Spleen (tissue), 11 donors: ENCODE results near the gene RAE1. TPM values are rescaled to one million over a fixed set of nuclear protein-coding genes. Genes with fewer than 3 reads are reported as not detected.

ENCODE experiments used
- DNase-seq: peaks from one replicate; pipeline ENCODE4 v3.0.0-alpha.2; 2020
- H3K27ac ChIP-seq, 8 donors: fragments of 200-600 bp; sonication (generic) in 7 of 8; 1 replicate in 4 of 8; 2 replicates in 4 of 8; pipeline versions ENCODE4 v1.5.0 to v1.8.0; 2016 to 2021; ENCODE audit warnings: inconsistent platforms in 4 of 8, mild to moderate bottlenecking in 4 of 8, moderate library complexity in 1 of 8
- H3K27me3 ChIP-seq, 7 donors: fragments of 200-600 bp; sonication (generic) in 6 of 7; replicated peaks in 1 of 7; 1 replicate in 4 of 7; 2 replicates in 3 of 7; pipeline versions ENCODE4 v1.5.0 to v1.8.0; 2016 to 2021; ENCODE audit warnings: inconsistent platforms in 3 of 7, mild to moderate bottlenecking in 1 of 7
- H3K36me3 ChIP-seq, 6 donors: fragments of 200-600 bp; sonication (generic) in 5 of 6; 1 replicate in 4 of 6; 2 replicates in 2 of 6; pipeline versions ENCODE4 v1.5.0 to v1.8.0; 2016 to 2021; ENCODE audit warnings: inconsistent platforms in 2 of 6
- H3K4me1 ChIP-seq, 6 donors: fragments of 200-600 bp; sonication (generic) in 5 of 6; 1 replicate in 3 of 6; 2 replicates in 3 of 6; pipeline versions ENCODE4 v1.5.0 to v1.8.0; 2016 to 2021; ENCODE audit warnings: inconsistent platforms in 3 of 6
- H3K4me3 ChIP-seq, 8 donors: fragments of 200-600 bp; sonication (generic) in 7 of 8; 1 replicate in 4 of 8; 2 replicates in 4 of 8; pipeline versions ENCODE4 v1.5.0 to v1.8.0; 2016 to 2021; ENCODE audit warnings: inconsistent platforms in 4 of 8, mild to moderate bottlenecking in 4 of 8, moderate library complexity in 2 of 8
- H3K9me3 ChIP-seq, 8 donors: fragments of 200-600 bp; sonication (generic) in 7 of 8; 1 replicate in 4 of 8; 2 replicates in 4 of 8; pipeline versions ENCODE4 v1.5.0 to v1.8.0; 2016 to 2021; ENCODE audit warnings: inconsistent platforms in 4 of 8
- POLR2A ChIP-seq, 3 donors: fragments of 450-650 bp; IDR thresholded peaks; one replicate each; pipeline ENCODE4 v1.5.1; 2017; ENCODE audit warnings: antibody characterized with exemption in 3 of 3, mild to moderate bottlenecking in 1 of 3
- POLR2AphosphoS5 ChIP-seq, 3 donors: sonication (generic); formaldehyde crosslinking; IDR thresholded peaks; one replicate each; pipeline ENCODE4 v1.5.1; 2017; ENCODE audit warnings: antibody characterized with exemption in 3 of 3
- WGBS, 5 donors: extraction: QIAGEN DNeasy Blood & Tissue Kit in 3 of 5; methylation state at CpG; one replicate each; pipeline versions ENCODE4 v1.1.5 to v1.1.7; 2013 to 2018; 5-methylcytosine and 5-hydroxymethylcytosine counted together
- intact Hi-C: fragments of 100-400 bp; cut with DNase I; formaldehyde crosslinking; loops from one replicate; pipeline ENCODE4 v1.15.0; 2023; ENCODE audit warnings: low total_unique reads
- polyA plus RNA-seq, 3 donors: library from polyadenylated mRNA; stranded (reverse); fragments of 200-250 nt; gene quantifications; one replicate each; pipeline ENCODE4 v1.2.1, GENCODE V29; 2013
- total RNA-seq, 7 donors: library from RNA; depleted of rRNA in 3 of 7; stranded (reverse); fragments of >200 nt in 3 of 7; fragmentation: NEBNext Ultra II Directional in 4 of 7; extraction: Animal tissue kit (Norgen Biotek cat#: 25700) in 4 of 7; gene quantifications; one replicate each; pipeline versions ENCODE4 v1.1.0 to v1.2.1, GENCODE V29; 2016 to 2021
- TF ChIP-seq, protein P1 (sequence below), 11 experiments: fragments of 200-600 bp in 7 of 11; fragments of 450-650 bp in 4 of 11; sonication (generic) in 4 of 11; IDR thresholded peaks in 8 of 11; conservative IDR thresholded peaks in 3 of 11; 1 replicate in 7 of 11; 2 replicates in 4 of 11; pipeline versions ENCODE4 v1.4.0 to v1.8.0; 2016 to 2021; ENCODE audit warnings: antibody characterized with exemption in 11 of 11, inconsistent platforms in 4 of 11, mild to moderate bottlenecking in 1 of 11
- donor health status: healthy with polysubstance abuse.
- donor health status: DM: no; HTN: no; CAD: no; lungs with moderate emphysema.
- donor health status: DM: no; HTN: no; CAD: no.
- donor health status: Bipolar disorder and iron deficiency.
- donor health status: healthy.
- donor health status: DM: no; HTN: no; CAD: no.
- donor health status: DM: yes; HTN: yes; CAD: no.

RAE1 gene
- total and polyA plus RNA-seq, 10 donors = 16.2 to 41.3 (median 23.1) TPM

DNA sequence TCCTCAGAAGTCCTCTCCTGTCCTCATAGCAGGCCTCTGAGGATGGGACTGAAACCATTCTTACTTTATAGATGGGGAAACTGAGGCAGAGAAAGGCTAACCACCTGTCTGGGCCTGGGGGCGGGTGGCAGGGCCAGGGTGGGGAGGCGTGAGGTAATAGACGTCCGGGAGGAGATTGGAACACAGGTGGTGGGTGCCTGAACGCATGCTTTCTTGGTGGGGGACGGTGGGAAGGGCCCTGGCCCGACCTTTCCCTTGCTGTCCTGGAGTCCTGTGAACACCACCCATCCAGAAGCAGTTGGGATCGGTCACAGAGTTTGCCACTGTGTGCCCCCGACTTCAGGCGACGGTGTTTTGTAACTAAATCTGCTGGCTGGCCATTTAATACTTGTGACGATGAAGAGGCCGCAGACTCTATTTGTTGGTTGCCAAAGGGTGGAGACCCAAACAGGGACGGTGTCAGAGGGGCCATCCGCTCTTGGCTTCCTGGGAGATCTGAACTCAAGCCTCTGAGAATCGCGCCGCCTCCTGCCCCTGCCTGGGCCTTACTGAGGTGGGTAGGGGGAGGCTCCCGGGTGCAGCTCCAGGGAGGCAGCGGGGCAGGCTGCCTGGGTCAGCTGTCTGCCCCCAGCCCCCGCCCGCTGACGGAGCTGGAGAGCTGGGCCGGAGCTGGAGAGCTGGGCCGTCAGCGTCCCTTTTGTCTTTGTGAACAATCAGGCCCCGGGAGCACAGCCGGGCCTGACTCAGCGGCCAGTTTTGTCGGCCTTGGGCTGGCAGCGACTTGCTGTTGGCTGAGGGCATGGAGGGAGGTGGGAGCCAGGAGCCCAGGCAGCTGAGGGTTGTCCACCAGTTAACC lies 44.3 kb downstream of the RAE1 start:
- Histone ChIP-seq H3K27me3 (no peaks in the 10 kb centered on the region), H3K4me3 (peak overlapping the region in 4 of 8 donors; percentile 15 to 94 (median 78)), H3K36me3 (peaks cover 0 to 70% (median 41%) of the 10 kb centered on the region in 6 donors), H3K27ac (peak overlapping the region; percentile 35 to 98 (median 86)), H3K9me3 (no peaks in the 10 kb centered on the region), H3K4me1 (peaks cover 76 to 92% (median 88%) of the 10 kb centered on the region in 6 donors)
- peak; percentile 89 for DNase-seq
- intact Hi-C loops = no loop called here
- WGBS, 5 donors = 56 to 76% (median 71%) methylated on average over 25 to 31 of the region's 31 CpGs
- TF ChIP-seq, protein P1, sequence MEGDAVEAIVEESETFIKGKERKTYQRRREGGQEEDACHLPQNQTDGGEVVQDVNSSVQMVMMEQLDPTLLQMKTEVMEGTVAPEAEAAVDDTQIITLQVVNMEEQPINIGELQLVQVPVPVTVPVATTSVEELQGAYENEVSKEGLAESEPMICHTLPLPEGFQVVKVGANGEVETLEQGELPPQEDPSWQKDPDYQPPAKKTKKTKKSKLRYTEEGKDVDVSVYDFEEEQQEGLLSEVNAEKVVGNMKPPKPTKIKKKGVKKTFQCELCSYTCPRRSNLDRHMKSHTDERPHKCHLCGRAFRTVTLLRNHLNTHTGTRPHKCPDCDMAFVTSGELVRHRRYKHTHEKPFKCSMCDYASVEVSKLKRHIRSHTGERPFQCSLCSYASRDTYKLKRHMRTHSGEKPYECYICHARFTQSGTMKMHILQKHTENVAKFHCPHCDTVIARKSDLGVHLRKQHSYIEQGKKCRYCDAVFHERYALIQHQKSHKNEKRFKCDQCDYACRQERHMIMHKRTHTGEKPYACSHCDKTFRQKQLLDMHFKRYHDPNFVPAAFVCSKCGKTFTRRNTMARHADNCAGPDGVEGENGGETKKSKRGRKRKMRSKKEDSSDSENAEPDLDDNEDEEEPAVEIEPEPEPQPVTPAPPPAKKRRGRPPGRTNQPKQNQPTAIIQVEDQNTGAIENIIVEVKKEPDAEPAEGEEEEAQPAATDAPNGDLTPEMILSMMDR (IDR thresholded peaks at IDR 0.05 in 8 of 11, conservative IDR thresholded peaks at IDR 0.05 in 3 of 11) = no peak
- no peak for TF ChIP-seq POLR2A (IDR thresholded peaks at IDR 0.05)
- peak; percentile 44 to 80 (median 78) for TF ChIP-seq POLR2AphosphoS5 (IDR thresholded peaks at IDR 0.05)

DNA sequence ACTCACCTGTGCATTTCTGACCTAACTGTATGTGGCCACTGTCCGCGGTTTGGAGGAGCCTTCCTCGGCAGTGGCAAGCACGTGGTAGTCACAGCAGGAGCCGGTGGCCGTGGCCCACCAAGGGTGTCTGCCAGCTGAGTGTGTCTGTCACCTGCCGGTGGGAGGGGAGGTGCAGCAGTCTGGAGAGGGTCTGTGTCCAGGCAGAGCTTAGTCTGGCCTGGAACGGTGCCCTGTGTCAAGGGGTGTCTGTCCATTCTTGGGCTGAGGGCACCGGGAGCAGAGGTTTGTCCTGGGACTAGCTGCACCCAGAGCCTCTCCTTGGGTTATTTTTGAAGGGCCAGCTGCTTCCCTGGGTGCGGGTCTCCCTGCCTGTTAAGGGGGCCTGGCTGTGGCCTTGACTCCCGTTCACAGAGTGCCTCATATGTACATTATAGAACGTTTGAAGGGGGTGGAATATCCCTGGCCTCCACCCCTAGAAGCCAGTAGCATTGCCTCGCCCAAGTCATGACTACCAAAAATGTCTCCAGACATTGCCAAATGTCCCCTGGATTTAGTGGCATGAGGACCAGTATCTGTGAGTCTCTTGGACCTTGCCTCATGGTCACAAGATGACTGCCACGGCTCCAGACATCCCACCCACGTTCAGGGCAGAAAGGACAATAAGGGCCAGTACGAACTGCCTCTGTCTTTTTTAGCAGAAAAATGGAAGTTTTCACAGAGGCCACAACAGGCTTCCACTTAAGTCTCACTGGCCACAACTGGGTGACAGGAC lies 45.3 kb downstream of the RAE1 start:
- peak; percentile 80 for DNase-seq
- peak overlapping the region; percentile 60 to 98 (median 88) for H3K27ac ChIP-seq

DNA sequence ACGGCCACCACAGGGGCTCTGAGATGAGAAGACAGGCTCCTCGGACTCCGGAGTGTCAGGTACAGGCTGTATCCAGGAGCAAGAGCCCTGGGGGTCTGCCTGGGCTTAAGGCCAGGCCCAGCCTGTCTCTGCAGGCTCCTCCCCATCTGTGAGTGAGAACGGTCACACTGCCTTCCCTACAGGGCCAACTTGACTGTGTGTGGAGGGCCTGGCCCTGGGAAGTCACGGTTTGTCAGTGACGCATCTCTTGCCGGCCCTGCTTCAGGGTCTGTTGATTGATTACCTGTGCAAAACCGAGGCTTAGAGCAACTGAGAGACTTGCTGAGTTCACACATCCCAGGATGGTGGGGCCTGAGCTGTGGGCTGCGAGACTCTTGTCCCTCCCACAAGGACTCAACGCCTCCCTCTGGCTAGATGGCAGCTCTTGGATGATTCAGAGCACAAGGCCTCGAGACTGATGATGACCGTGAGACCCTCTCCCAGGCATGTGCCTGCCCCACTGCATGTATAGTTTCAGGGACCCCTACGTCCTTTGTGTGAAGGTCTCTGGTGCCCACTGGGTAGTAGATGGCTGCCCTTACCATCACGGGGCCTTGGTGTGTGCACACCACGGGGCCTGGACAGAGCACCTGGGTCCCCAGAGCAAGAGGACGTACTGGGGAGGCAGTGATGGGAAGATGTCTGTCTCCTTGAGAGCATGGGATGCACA lies 46.1 kb downstream of the RAE1 start:
- TF ChIP-seq POLR2AphosphoS5 (IDR thresholded peaks at IDR 0.05) = peak in 2 of 3 donors; percentile 17 to 25
- no peak for TF ChIP-seq POLR2A (IDR thresholded peaks at IDR 0.05)
- TF ChIP-seq, protein P1 (IDR thresholded peaks at IDR 0.05 in 8 of 11, conservative IDR thresholded peaks at IDR 0.05 in 3 of 11) = no peak
- Histone ChIP-seq H3K4me1 (peaks cover 90 to 100% (median 98%) of the 10 kb centered on the region in 6 donors), H3K36me3 (peaks cover 0 to 88% (median 48%) of the 10 kb centered on the region in 6 donors), H3K4me3 (peak overlapping the region in 4 of 8 donors; percentile 20 to 94 (median 24)), H3K27me3 (no peaks in the 10 kb centered on the region), H3K9me3 (no peaks in the 10 kb centered on the region), H3K27ac (peak overlapping the region; percentile 60 to 98 (median 88))
- 70 to 77% (median 73%) methylated on average over 10 to 16 of the region's 16 CpGs for WGBS, 5 donors
- DNase-seq = peak; percentile 80
- intact Hi-C loops = no loop called here

More for the DNA sequence above, 45.3 kb downstream of the RAE1 start:
- H3K36me3 ChIP-seq = peaks cover 0 to 81% (median 44%) of the 10 kb centered on the region in 6 donors
- 81 to 90% (median 84%) methylated on average over 14 to 16 of the region's 16 CpGs for WGBS, 5 donors
- no peaks in the 10 kb centered on the region for H3K27me3 ChIP-seq
- H3K4me3 ChIP-seq = peak overlapping the region in 2 of 8 donors; percentile 76 to 94
- peaks cover 82 to 95% (median 91%) of the 10 kb centered on the region in 6 donors for H3K4me1 ChIP-seq
- TF ChIP-seq POLR2A (IDR thresholded peaks at IDR 0.05) (no peak), POLR2AphosphoS5 (IDR thresholded peaks at IDR 0.05) (no peak)
- TF ChIP-seq, protein P1 (IDR thresholded peaks at IDR 0.05 in 8 of 11, conservative IDR thresholded peaks at IDR 0.05 in 3 of 11) = no peak
- H3K9me3 ChIP-seq = no peaks in the 10 kb centered on the region
- intact Hi-C loops = no loop called here
